Adrenal gland (tissue), 5 donors: ENCODE results near the gene DAPP1.

Experiments
- CTCF ChIP-seq, 6 experiments: fragments of 450-650 bp in 4 of 6; fragments of 200-600 bp in 2 of 6; sonication (generic) in 1 of 6; IDR thresholded peaks; 1 replicate in 5 of 6; 2 replicates in 1 of 6; pipeline versions ENCODE4 v1.5.1 to v1.8.0; 2016 to 2021; ENCODE audit warnings: antibody characterized with exemption in 6 of 6, mild to moderate bottlenecking in 2 of 6, moderate library complexity in 1 of 6
- POLR2A ChIP-seq, 2 donors: fragments of 450-650 bp; IDR thresholded peaks; one replicate each; pipeline ENCODE4 v1.6.1; 2017; ENCODE audit warnings: antibody characterized with exemption in 2 of 2, mild to moderate bottlenecking in 2 of 2, moderate library complexity in 1 of 2
- donor health status: DM: no; HTN: no; CAD: no.

- TF ChIP-seq CTCF (IDR thresholded peaks at IDR 0.05) (no peak), POLR2A (IDR thresholded peaks at IDR 0.05) (no peak)
Measured at GRCh38 chr4:99828477-99828876, 11.8 kb downstream of the DAPP1 start.
